Mesenchymal stem cell (in vitro differentiated cells and primary cell): ENCODE data around the gene MEN1.
A peak's percentile ranks its signal among the peaks of the same experiment; 100 is the strongest.
"Not testable (repeated sequence)": the region's sequence is repeated elsewhere in the genome, so short reads cannot be mapped to it uniquely, and the experiment has no call there.

Experiments
- DNase-seq: peaks from one replicate; pipeline ENCODE4 v3.0.0-alpha.2; 2013
- H2AFZ ChIP-seq: one replicate; pipeline ENCODE4 v1.6.1; 2013; ENCODE audit warnings: low read depth, mild to moderate bottlenecking, control low read depth, inconsistent platforms, low read length, moderate library complexity
- H2AK5ac ChIP-seq: 2 replicates; pipeline ENCODE4 v1.6.1; 2013; ENCODE audit warnings: low read length, moderate library complexity, mild to moderate bottlenecking, inconsistent platforms; ENCODE audit not compliant: severe bottlenecking
- H2BK120ac ChIP-seq: one replicate; pipeline ENCODE4 v1.6.1; 2013; ENCODE audit warnings: low read depth, mild to moderate bottlenecking, inconsistent platforms, low read length, moderate library complexity
- H2BK12ac ChIP-seq, 2 experiments: one replicate each; pipeline ENCODE4 v1.6.1; 2013; ENCODE audit warnings: inconsistent platforms in 2 of 2, low read length in 2 of 2, mild to moderate bottlenecking in 2 of 2, moderate library complexity in 2 of 2, control low read depth in 1 of 2
- H2BK15ac ChIP-seq: one replicate; pipeline ENCODE4 v1.6.1; 2013; ENCODE audit warnings: mild to moderate bottlenecking, low read depth, inconsistent platforms; ENCODE audit not compliant: poor library complexity, severe bottlenecking
- H2BK5ac ChIP-seq: 2 replicates; pipeline ENCODE4 v1.6.1; 2013; ENCODE audit warnings: low read depth, mild to moderate bottlenecking, low read length, control low read depth, inconsistent platforms; ENCODE audit not compliant: poor library complexity, severe bottlenecking
- H3K14ac ChIP-seq, 2 experiments: one replicate each; pipeline ENCODE4 v1.6.1; 2013; ENCODE audit warnings: inconsistent platforms in 2 of 2, low read length in 2 of 2, control low read depth in 1 of 2, mild to moderate bottlenecking in 1 of 2, moderate library complexity in 1 of 2
- H3K18ac ChIP-seq, 2 experiments: one replicate each; pipeline ENCODE4 v1.6.1; 2013; ENCODE audit warnings: inconsistent platforms in 2 of 2, low read length in 2 of 2, control low read depth in 1 of 2, low read depth in 1 of 2, mild to moderate bottlenecking in 1 of 2
- H3K23ac ChIP-seq, 2 experiments: one replicate each; pipeline ENCODE4 v1.6.1; 2013; ENCODE audit warnings: inconsistent platforms in 2 of 2, low read length in 2 of 2, mild to moderate bottlenecking in 2 of 2, moderate library complexity in 2 of 2, control low read depth in 1 of 2
- H3K27ac ChIP-seq: 2 replicates; pipeline ENCODE4 v1.5.1; 2013; ENCODE audit warnings: mild to moderate bottlenecking, moderate library complexity, low read length, control low read depth, inconsistent platforms; ENCODE audit not compliant: poor library complexity, severe bottlenecking
- H3K27me3 ChIP-seq, 2 experiments: 2 replicates each; pipeline versions ENCODE4 v1.6.1 to v1.7.0; 2013; ENCODE audit warnings: low read length in 2 of 2, mild to moderate bottlenecking in 2 of 2, moderate library complexity in 2 of 2, control low read depth in 1 of 2, inconsistent platforms in 1 of 2; ENCODE audit not compliant: control insufficient read depth in 1 of 2, insufficient read depth in 1 of 2
- H3K36me3 ChIP-seq, 2 experiments: 2 replicates each; pipeline versions ENCODE4 v1.6.1 to v1.7.0; 2013; ENCODE audit warnings: low read length in 2 of 2, control low read depth in 1 of 2, inconsistent platforms in 1 of 2, low read depth in 1 of 2, mild to moderate bottlenecking in 1 of 2; ENCODE audit not compliant: insufficient read depth in 2 of 2, control insufficient read depth in 1 of 2
- H3K4ac ChIP-seq, 2 experiments: one replicate each; pipeline ENCODE4 v1.6.1; 2013; ENCODE audit warnings: inconsistent platforms in 2 of 2, low read length in 2 of 2, mild to moderate bottlenecking in 2 of 2, moderate library complexity in 2 of 2, control low read depth in 1 of 2, low read depth in 1 of 2
- H3K4me1 ChIP-seq: 2 replicates; pipeline ENCODE4 v1.6.1; 2013; ENCODE audit warnings: low read depth, low read length, control low read depth; ENCODE audit not compliant: control insufficient read depth, insufficient read depth
- H3K4me2 ChIP-seq: 2 replicates; pipeline ENCODE4 v1.6.1; 2013; ENCODE audit warnings: low read length, mild to moderate bottlenecking, inconsistent platforms; ENCODE audit not compliant: poor library complexity, severe bottlenecking
- H3K4me3 ChIP-seq, 2 experiments: 2 replicates each; pipeline versions ENCODE4 v1.5.1 to v1.7.0; 2013; ENCODE audit warnings: low read length in 2 of 2, mild to moderate bottlenecking in 2 of 2, control low read depth in 1 of 2, low read depth in 1 of 2; ENCODE audit not compliant: insufficient read depth in 1 of 2
- H3K79me1 ChIP-seq: replicated peaks from 2 replicates; pipeline ENCODE4 v1.6.1; 2013; ENCODE audit warnings: mild to moderate bottlenecking, control low read depth, low read length, inconsistent platforms; ENCODE audit not compliant: poor library complexity, severe bottlenecking
- H3K9ac ChIP-seq: 2 replicates; pipeline ENCODE4 v1.7.0; 2013; ENCODE audit warnings: mild to moderate bottlenecking, low read length, moderate library complexity
- H3K9me3 ChIP-seq: 2 replicates; pipeline ENCODE4 v1.7.0; 2013; ENCODE audit warnings: mild to moderate bottlenecking, low read length; ENCODE audit not compliant: control insufficient read depth
- H4K8ac ChIP-seq: one replicate; pipeline ENCODE4 v1.6.1; 2013; ENCODE audit warnings: inconsistent platforms, mild to moderate bottlenecking, low read length, moderate library complexity
- H4K91ac ChIP-seq: one replicate; pipeline ENCODE4 v1.6.1; 2013; ENCODE audit warnings: mild to moderate bottlenecking, low read length, inconsistent platforms
- WGBS: methylation state at CpG from one replicate; pipeline ENCODE4 v1.1.7; 2013; ENCODE audit warnings: mixed read lengths; 5-methylcytosine and 5-hydroxymethylcytosine counted together

Gene MEN1

DNA sequence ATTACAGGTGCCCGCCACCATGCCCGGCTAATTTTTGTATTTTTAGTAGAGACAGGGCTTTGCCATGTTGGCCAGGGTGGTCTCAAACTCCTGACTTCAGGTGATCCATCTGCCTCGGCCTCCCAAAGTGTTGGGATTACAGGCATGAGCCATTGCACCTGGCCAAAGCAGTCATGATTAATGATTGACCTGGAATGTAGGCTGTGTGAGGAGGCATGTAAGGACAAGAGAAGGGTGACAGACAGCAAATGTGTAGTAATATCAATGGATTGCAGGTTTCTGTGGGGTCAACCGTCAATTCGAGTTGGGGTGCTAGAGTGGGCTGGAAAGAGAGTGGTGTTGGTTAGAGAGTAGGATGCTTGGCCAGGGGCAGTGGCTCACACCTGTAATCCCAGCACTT, 5.1 kb upstream of the MEN1 start:
- H3K9ac ChIP-seq, H3K79me1 ChIP-seq, H3K27me3 ChIP-seq, H3K23ac ChIP-seq, H2BK120ac ChIP-seq, DNase-seq, H3K27ac ChIP-seq, H2BK12ac ChIP-seq, H3K4ac ChIP-seq, H3K18ac ChIP-seq, H2AK5ac ChIP-seq, H2BK5ac ChIP-seq, H3K4me2 ChIP-seq, H3K4me1 ChIP-seq, H3K4me3 ChIP-seq, H2BK15ac ChIP-seq, H3K14ac ChIP-seq, H3K36me3 ChIP-seq, H2AFZ ChIP-seq, H3K9me3 ChIP-seq, H4K91ac ChIP-seq: not testable (repeated sequence)
- WGBS = 94% methylated on average over 5 of the region's 5 CpGs
- peak overlapping the region; percentile 37 for H4K8ac ChIP-seq

DNA sequence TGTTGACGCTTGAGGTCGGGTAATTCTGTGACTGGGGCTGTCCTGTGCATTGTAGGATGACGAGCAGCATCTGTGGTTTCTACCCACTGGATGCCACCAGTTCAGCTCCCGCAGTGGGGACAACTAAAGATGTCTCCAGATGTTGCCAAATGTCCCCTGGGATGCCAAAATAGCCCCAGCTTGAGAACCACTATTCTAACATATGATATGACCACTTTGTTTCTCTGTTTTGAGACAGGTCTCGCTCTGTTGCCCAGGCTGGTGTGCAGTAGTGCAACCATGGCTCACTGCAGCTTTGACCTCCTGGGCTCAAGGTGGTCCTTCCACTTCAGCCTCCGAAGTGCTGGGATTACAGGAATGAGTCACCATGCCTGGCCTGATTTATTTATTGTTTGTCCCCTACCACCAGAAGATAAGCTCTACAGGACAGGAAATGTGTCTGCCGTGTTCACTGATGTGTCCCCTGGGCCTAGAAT, 4.4 kb upstream of the MEN1 start:
- Histone ChIP-seq H3K4me2 (no peak overlapping the region), H4K8ac (no peak overlapping the region), H2BK12ac (no peak overlapping the region), H3K14ac (no peak overlapping the region), H2BK5ac (no peak overlapping the region), H3K4me1 (peaks cover 7% of the 10 kb centered on the region), H3K9me3 (no peaks in the 10 kb centered on the region), H3K27me3 (no peaks in the 10 kb centered on the region), H2AK5ac (no peak overlapping the region), H3K9ac (no peak overlapping the region), H3K36me3 (no peaks in the 10 kb centered on the region), H3K23ac (no peak overlapping the region), H4K91ac (no peak overlapping the region), H3K4me3 (no peak overlapping the region), H2BK15ac (no peak overlapping the region), H3K27ac (no peak overlapping the region), H3K18ac (no peak overlapping the region), H3K79me1 (peaks cover 3% of the 10 kb centered on the region), H2BK120ac (no peak overlapping the region), H3K4ac (no peak overlapping the region), H2AFZ (no peak overlapping the region)
- WGBS = 54% methylated on average over 7 of the region's 7 CpGs
- peak; percentile 51 for DNase-seq

DNA sequence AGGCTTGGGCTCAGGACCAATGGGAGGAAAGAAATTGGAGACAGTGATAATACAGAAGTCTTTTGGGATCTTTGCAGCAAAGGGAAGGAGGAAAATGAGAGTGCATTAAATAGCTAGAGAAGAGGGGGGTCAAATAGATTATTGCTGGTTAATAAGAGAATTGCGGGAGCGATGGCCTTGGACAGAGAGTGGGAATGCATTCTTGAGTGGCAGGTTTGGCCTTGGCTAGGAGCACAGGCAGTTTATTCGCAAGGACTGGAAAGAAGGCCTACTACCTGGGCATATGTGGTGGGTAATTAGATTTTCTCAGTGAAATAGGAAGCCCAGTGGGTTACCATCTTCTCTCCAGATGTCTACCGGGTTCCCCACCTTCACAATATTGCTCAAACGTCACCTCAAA, 3.5 kb upstream of the MEN1 start:
- Histone ChIP-seq H2BK15ac (no peak overlapping the region), H3K27me3 (no peaks in the 10 kb centered on the region), H2AK5ac (no peak overlapping the region), H3K9ac (no peak overlapping the region), H3K36me3 (no peaks in the 10 kb centered on the region), H3K18ac (no peak overlapping the region), H2AFZ (no peak overlapping the region), H2BK120ac (no peak overlapping the region), H3K4me3 (no peak overlapping the region), H3K4ac (no peak overlapping the region), H3K9me3 (no peaks in the 10 kb centered on the region), H3K79me1 (peaks cover 9% of the 10 kb centered on the region), H3K4me1 (peaks cover 13% of the 10 kb centered on the region), H3K23ac (no peak overlapping the region), H2BK12ac (no peak overlapping the region), H4K8ac (no peak overlapping the region), H3K14ac (no peak overlapping the region), H3K27ac (no peak overlapping the region), H3K4me2 (no peak overlapping the region), H4K91ac (no peak overlapping the region), H2BK5ac (no peak overlapping the region)
- DNase-seq = no peak
- WGBS = 84% methylated on average over 5 of the region's 5 CpGs

DNA sequence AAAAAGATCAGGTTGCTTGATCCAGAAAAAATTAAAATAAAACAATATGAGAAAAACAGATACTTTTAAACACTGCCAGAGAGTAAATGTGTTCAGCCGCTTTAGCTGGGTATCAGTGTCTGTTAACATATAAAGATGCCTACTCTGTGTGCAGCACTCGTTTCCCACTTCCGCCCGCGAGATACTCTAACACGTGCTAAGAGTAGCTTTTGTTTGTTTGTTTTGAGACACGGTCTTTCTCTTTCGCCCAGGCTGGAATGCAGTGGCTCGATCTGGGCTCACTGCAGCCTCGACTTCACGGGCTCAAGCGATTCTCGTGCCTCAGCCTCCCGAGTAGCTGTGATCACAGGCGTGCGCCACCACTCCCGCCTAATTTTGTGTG, 531 bp upstream of the MEN1 start:
- peaks cover 17% of the 10 kb centered on the region for H3K4me1 ChIP-seq
- peak overlapping the region; percentile 55 for H3K9ac ChIP-seq
- H2AK5ac ChIP-seq = no peak overlapping the region
- no peak overlapping the region for H3K23ac ChIP-seq
- H3K14ac ChIP-seq = no peak overlapping the region
- peak overlapping the region; percentile 42 for H2AFZ ChIP-seq
- peaks cover 22 to 25% of the 10 kb centered on the region in 2 experiments for H3K36me3 ChIP-seq
- no peak overlapping the region for H2BK120ac ChIP-seq
- peaks cover 23% of the 10 kb centered on the region for H3K79me1 ChIP-seq
- peak overlapping the region; percentile 65 for H3K4me2 ChIP-seq
- H3K4ac ChIP-seq = peak overlapping the region in 1 of 2 experiments; percentile 15
- H2BK12ac ChIP-seq = no peak overlapping the region
- no peak for DNase-seq
- H4K8ac ChIP-seq = peak overlapping the region; percentile 94
- no peak overlapping the region for H3K18ac ChIP-seq
- H3K9me3 ChIP-seq = no peaks in the 10 kb centered on the region
- no peak overlapping the region for H2BK15ac ChIP-seq
- H3K27ac ChIP-seq = peak overlapping the region; percentile 11
- WGBS = 18% methylated on average over 8 of the region's 17 CpGs
- peak overlapping the region in 1 of 2 experiments; percentile 89 for H3K4me3 ChIP-seq
- no peak overlapping the region for H2BK5ac ChIP-seq
- no peaks in the 10 kb centered on the region for H3K27me3 ChIP-seq
- H4K91ac ChIP-seq = no peak overlapping the region
